Liver (tissue), 3 donors: ENCODE results near the gene PAXIP1.

Source experiments
- CTCF ChIP-seq: fragments of 150-350 bp; IDR thresholded peaks from 2 replicates; pipeline ENCODE4 v1.5.1; 2017; ENCODE audit warnings: improper control_type of control experiment, low read depth, low read length; ENCODE audit not compliant: missing input control
- FOXA1 ChIP-seq: IDR thresholded peaks from 2 replicates; pipeline ENCODE4 v1.6.1; 2016; ENCODE audit warnings: antibody characterized with exemption
- GABPA ChIP-seq, 2 donors: IDR thresholded peaks in 1 of 2; conservative IDR thresholded peaks in 1 of 2; 2 replicates each; pipeline ENCODE4 v1.6.1; 2016; ENCODE audit warnings: antibody characterized with exemption in 2 of 2, mild to moderate bottlenecking in 1 of 2, moderate library complexity in 1 of 2
- MAX ChIP-seq: IDR thresholded peaks from 2 replicates; pipeline ENCODE4 v1.6.1; 2016; ENCODE audit warnings: antibody characterized with exemption
- RAD21 ChIP-seq, 2 donors: IDR thresholded peaks; 2 replicates each; pipeline ENCODE4 v1.6.1; 2016; ENCODE audit warnings: antibody characterized with exemption in 2 of 2, mild to moderate bottlenecking in 2 of 2
- REST ChIP-seq: IDR thresholded peaks from 2 replicates; pipeline ENCODE4 v1.6.1; 2016; ENCODE audit warnings: antibody characterized with exemption, mild to moderate bottlenecking
- SP1 ChIP-seq: IDR thresholded peaks from 2 replicates; pipeline ENCODE4 v1.6.1; 2018; ENCODE audit warnings: antibody characterized with exemption, mild to moderate bottlenecking
- YY1 ChIP-seq: IDR thresholded peaks from 2 replicates; pipeline ENCODE4 v1.6.1; 2016; ENCODE audit warnings: antibody characterized with exemption, mild to moderate bottlenecking
- ZBTB33 ChIP-seq: IDR thresholded peaks from 2 replicates; pipeline ENCODE4 v1.6.1; 2016; ENCODE audit warnings: antibody characterized with exemption
- donor health status: healthy.
- donor health status: healthy.

GRCh38 chr7:155002411-155003091, 373 bp downstream of the PAXIP1 start:
- no peak for TF ChIP-seq CTCF
- TF ChIP-seq MAX, result no peak
- no peak for TF ChIP-seq REST
- TF ChIP-seq SP1, result no peak
- TF ChIP-seq YY1, result no peak
- no peak for TF ChIP-seq ZBTB33
- TF ChIP-seq FOXA1, result no peak
- TF ChIP-seq GABPA (IDR thresholded peaks at IDR 0.05 in 1 of 2, conservative IDR thresholded peaks at IDR 0.05 in 1 of 2), result no peak
- TF ChIP-seq RAD21 (IDR thresholded peaks at IDR 0.05), result no peak
